Liver (tissue), 9 donors: ENCODE data around the gene AUNIP. TPM values are rescaled to one million over a fixed set of nuclear protein-coding genes. Genes with fewer than 3 reads are reported as not detected.

Source experiments
- DNase-seq: peaks from one replicate; pipeline ENCODE4 v3.0.0-alpha.2; 2017; ENCODE audit warnings: low spot score
- H3K27ac ChIP-seq, 2 donors: one replicate each; pipeline ENCODE4 v1.7.0; 2013; ENCODE audit warnings: inconsistent platforms in 2 of 2, low read length in 2 of 2, control low read depth in 1 of 2, low read depth in 1 of 2, mild to moderate bottlenecking in 1 of 2
- H3K27me3 ChIP-seq, 4 donors: one replicate each; pipeline versions ENCODE4 v1.6.1 to v1.7.0; 2013; ENCODE audit warnings: low read length in 3 of 4, inconsistent platforms in 1 of 4, mild to moderate bottlenecking in 1 of 4, moderate library complexity in 1 of 4; ENCODE audit not compliant: control insufficient read depth in 4 of 4, insufficient read depth in 4 of 4
- H3K36me3 ChIP-seq, 4 donors: one replicate each; pipeline versions ENCODE4 v1.6.1 to v1.7.0; 2013; ENCODE audit warnings: low read length in 3 of 4, mild to moderate bottlenecking in 3 of 4, low read depth in 1 of 4, moderate library complexity in 1 of 4; ENCODE audit not compliant: control insufficient read depth in 4 of 4, insufficient read depth in 3 of 4
- H3K4me1 ChIP-seq, 4 donors: one replicate each; pipeline versions ENCODE4 v1.6.1 to v1.7.0; 2013; ENCODE audit warnings: low read length in 3 of 4, mild to moderate bottlenecking in 3 of 4, moderate library complexity in 1 of 4; ENCODE audit not compliant: control insufficient read depth in 4 of 4, insufficient read depth in 4 of 4
- H3K4me3 ChIP-seq, 3 donors: one replicate each; pipeline versions ENCODE4 v1.6.1 to v1.7.0; 2013; ENCODE audit warnings: low read length in 3 of 3, control low read depth in 1 of 3, low read depth in 1 of 3, mild to moderate bottlenecking in 1 of 3
- H3K9ac ChIP-seq, 2 donors: one replicate each; pipeline ENCODE4 v1.7.0; 2013; ENCODE audit warnings: low read length in 2 of 2, mild to moderate bottlenecking in 2 of 2, moderate library complexity in 2 of 2, control low read depth in 1 of 2, low read depth in 1 of 2
- H3K9me3 ChIP-seq, 4 donors: one replicate each; pipeline versions ENCODE4 v1.6.1 to v1.7.0; 2013; ENCODE audit warnings: low read length in 3 of 4; ENCODE audit not compliant: control insufficient read depth in 4 of 4
- ATF3 ChIP-seq: IDR thresholded peaks from 2 replicates; pipeline ENCODE4 v1.6.1; 2016; ENCODE audit warnings: antibody characterized with exemption
- CTCF ChIP-seq: fragments of 150-350 bp; IDR thresholded peaks from 2 replicates; pipeline ENCODE4 v1.5.1; 2017; ENCODE audit warnings: improper control_type of control experiment, low read depth, low read length; ENCODE audit not compliant: missing input control
- EGR1 ChIP-seq, 2 donors: IDR thresholded peaks; 2 replicates each; pipeline ENCODE4 v1.6.1; 2016 to 2018; ENCODE audit warnings: antibody characterized with exemption in 2 of 2, low read depth in 2 of 2
- FOXA1 ChIP-seq: IDR thresholded peaks from 2 replicates; pipeline ENCODE4 v1.6.1; 2016; ENCODE audit warnings: antibody characterized with exemption
- FOXA2 ChIP-seq: IDR thresholded peaks from 2 replicates; pipeline ENCODE4 v1.6.1; 2016; ENCODE audit warnings: antibody characterized with exemption
- GABPA ChIP-seq, 2 donors: IDR thresholded peaks in 1 of 2; conservative IDR thresholded peaks in 1 of 2; 2 replicates each; pipeline ENCODE4 v1.6.1; 2016; ENCODE audit warnings: antibody characterized with exemption in 2 of 2, mild to moderate bottlenecking in 1 of 2, moderate library complexity in 1 of 2
- HNF4A ChIP-seq, 2 donors: conservative IDR thresholded peaks; 2 replicates each; pipeline ENCODE4 v1.6.1; 2016; ENCODE audit warnings: antibody characterized with exemption in 2 of 2, mild to moderate bottlenecking in 2 of 2
- HNF4G ChIP-seq: IDR thresholded peaks from 2 replicates; pipeline ENCODE4 v1.6.1; 2016; ENCODE audit warnings: antibody characterized with exemption
- JUND ChIP-seq, 2 donors: IDR thresholded peaks; 2 replicates each; pipeline ENCODE4 v1.6.1; 2016; ENCODE audit warnings: antibody characterized with exemption in 2 of 2
- MAX ChIP-seq: IDR thresholded peaks from 2 replicates; pipeline ENCODE4 v1.6.1; 2016; ENCODE audit warnings: antibody characterized with exemption
- NR2F2 ChIP-seq: IDR thresholded peaks from 2 replicates; pipeline ENCODE4 v1.6.1; 2016; ENCODE audit warnings: antibody characterized with exemption
- RAD21 ChIP-seq, 2 donors: IDR thresholded peaks; 2 replicates each; pipeline ENCODE4 v1.6.1; 2016; ENCODE audit warnings: antibody characterized with exemption in 2 of 2, mild to moderate bottlenecking in 2 of 2
- REST ChIP-seq: IDR thresholded peaks from 2 replicates; pipeline ENCODE4 v1.6.1; 2016; ENCODE audit warnings: antibody characterized with exemption, mild to moderate bottlenecking
- RXRA ChIP-seq, 2 donors: IDR thresholded peaks; 2 replicates each; pipeline ENCODE4 v1.6.1; 2017 to 2018; ENCODE audit warnings: antibody characterized with exemption in 2 of 2, mild to moderate bottlenecking in 1 of 2
- SP1 ChIP-seq: IDR thresholded peaks from 2 replicates; pipeline ENCODE4 v1.6.1; 2018; ENCODE audit warnings: antibody characterized with exemption, mild to moderate bottlenecking
- TAF1 ChIP-seq: conservative IDR thresholded peaks from 2 replicates; pipeline ENCODE4 v1.6.1; 2016; ENCODE audit warnings: antibody characterized with exemption, mild to moderate bottlenecking
- YY1 ChIP-seq: IDR thresholded peaks from 2 replicates; pipeline ENCODE4 v1.6.1; 2016; ENCODE audit warnings: antibody characterized with exemption, mild to moderate bottlenecking
- ZBTB33 ChIP-seq: IDR thresholded peaks from 2 replicates; pipeline ENCODE4 v1.6.1; 2016; ENCODE audit warnings: antibody characterized with exemption
- WGBS: extraction: QIAGEN DNeasy Blood & Tissue Kit; methylation state at CpG from one replicate; pipeline ENCODE4 v1.1.7; 2013; 5-methylcytosine and 5-hydroxymethylcytosine counted together
- polyA plus RNA-seq, 2 donors: library from polyadenylated mRNA; stranded (reverse) in 1 of 2; unstranded in 1 of 2; fragments of 200-250 nt in 1 of 2; fragments of >200 nt in 1 of 2; fragmentation: Nextera tagmentation in 1 of 2; extraction: Ambion mirVana in 1 of 2; gene quantifications; one replicate each; pipeline versions ENCODE4 v1.2.1 to v1.2.3, GENCODE V29; 2013 to 2015
- total RNA-seq, 2 donors: library from RNA; depleted of rRNA; stranded (reverse); fragments of >200 nt; gene quantifications; one replicate each; pipeline ENCODE4 v1.2.3, GENCODE V29; 2014
- donor health status: healthy.
- donor health status: healthy.
- donor health status: healthy.
- donor health status: healthy.
- donor health status: healthy.

Gene AUNIP
- total and polyA plus RNA-seq, 4 donors = 0.18 to 9.0 (median 0.56) TPM; not detected in 1

- Histone ChIP-seq H3K9ac (peak overlapping the region in 1 of 2 donors; percentile 58), H3K4me3 (peak overlapping the region in 2 of 3 donors; percentile 60 to 82), H3K27ac (no peak overlapping the region), H3K36me3 (peaks cover 0 to 6% (median 0%) of the 10 kb centered on the region in 4 donors), H3K4me1 (peaks cover 0 to 28% (median 12%) of the 10 kb centered on the region in 4 donors), H3K9me3 (no peaks in the 10 kb centered on the region), H3K27me3 (no peaks in the 10 kb centered on the region)
- 75% methylated on average over 15 of the region's 15 CpGs for WGBS
- no peak for DNase-seq
- TF ChIP-seq TAF1 (no peak), ZBTB33 (no peak), CTCF (no peak), EGR1 (IDR thresholded peaks at IDR 0.05; ENCODE audit: low read depth in 2 of 2) (no peak), RAD21 (IDR thresholded peaks at IDR 0.05) (no peak), SP1 (no peak), MAX (no peak), HNF4A (conservative IDR thresholded peaks at IDR 0.05) (no peak), YY1 (no peak), REST (no peak), HNF4G (no peak), FOXA1 (no peak), RXRA (IDR thresholded peaks at IDR 0.05) (no peak), JUND (IDR thresholded peaks at IDR 0.05) (no peak), FOXA2 (no peak), ATF3 (no peak), GABPA (IDR thresholded peaks at IDR 0.05 in 1 of 2, conservative IDR thresholded peaks at IDR 0.05 in 1 of 2) (no peak), NR2F2 (no peak)
These were observed 58.4 kb downstream of the AUNIP start for GRCh38 chr1:25800703-25801377.
